LNCAP (cell line): Measurements from ENCODE around the gene RPA3.

Experiments used
- TF ChIP-seq, protein P1 (sequence below): fragments of 450-650 bp; IDR thresholded peaks from 2 replicates; pipeline ENCODE4 v1.5.1; 2017; ENCODE audit warnings: mild to moderate bottlenecking

Gene RPA3

DNA sequence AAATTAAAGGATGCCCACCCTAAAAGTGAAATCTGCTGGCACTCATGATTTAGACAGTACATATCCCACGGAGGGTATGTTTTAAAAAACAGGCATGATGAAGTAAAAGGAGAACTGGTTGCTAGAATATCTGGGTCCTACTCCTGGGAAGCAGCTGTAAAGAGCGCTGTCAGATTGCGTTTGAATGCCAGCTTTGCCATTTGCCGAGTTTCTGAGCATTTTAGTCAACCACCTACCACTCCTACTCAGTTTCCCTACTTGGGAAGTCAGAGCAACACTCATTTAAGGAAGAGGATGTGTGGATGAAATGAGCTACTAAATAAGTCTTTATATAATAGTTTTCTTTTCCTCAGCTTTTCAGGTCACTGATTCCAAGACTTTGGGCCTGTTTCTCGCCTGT, 79.0 kb downstream of the RPA3 start:
- TF ChIP-seq, protein P1, sequence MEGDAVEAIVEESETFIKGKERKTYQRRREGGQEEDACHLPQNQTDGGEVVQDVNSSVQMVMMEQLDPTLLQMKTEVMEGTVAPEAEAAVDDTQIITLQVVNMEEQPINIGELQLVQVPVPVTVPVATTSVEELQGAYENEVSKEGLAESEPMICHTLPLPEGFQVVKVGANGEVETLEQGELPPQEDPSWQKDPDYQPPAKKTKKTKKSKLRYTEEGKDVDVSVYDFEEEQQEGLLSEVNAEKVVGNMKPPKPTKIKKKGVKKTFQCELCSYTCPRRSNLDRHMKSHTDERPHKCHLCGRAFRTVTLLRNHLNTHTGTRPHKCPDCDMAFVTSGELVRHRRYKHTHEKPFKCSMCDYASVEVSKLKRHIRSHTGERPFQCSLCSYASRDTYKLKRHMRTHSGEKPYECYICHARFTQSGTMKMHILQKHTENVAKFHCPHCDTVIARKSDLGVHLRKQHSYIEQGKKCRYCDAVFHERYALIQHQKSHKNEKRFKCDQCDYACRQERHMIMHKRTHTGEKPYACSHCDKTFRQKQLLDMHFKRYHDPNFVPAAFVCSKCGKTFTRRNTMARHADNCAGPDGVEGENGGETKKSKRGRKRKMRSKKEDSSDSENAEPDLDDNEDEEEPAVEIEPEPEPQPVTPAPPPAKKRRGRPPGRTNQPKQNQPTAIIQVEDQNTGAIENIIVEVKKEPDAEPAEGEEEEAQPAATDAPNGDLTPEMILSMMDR, result no peak

DNA sequence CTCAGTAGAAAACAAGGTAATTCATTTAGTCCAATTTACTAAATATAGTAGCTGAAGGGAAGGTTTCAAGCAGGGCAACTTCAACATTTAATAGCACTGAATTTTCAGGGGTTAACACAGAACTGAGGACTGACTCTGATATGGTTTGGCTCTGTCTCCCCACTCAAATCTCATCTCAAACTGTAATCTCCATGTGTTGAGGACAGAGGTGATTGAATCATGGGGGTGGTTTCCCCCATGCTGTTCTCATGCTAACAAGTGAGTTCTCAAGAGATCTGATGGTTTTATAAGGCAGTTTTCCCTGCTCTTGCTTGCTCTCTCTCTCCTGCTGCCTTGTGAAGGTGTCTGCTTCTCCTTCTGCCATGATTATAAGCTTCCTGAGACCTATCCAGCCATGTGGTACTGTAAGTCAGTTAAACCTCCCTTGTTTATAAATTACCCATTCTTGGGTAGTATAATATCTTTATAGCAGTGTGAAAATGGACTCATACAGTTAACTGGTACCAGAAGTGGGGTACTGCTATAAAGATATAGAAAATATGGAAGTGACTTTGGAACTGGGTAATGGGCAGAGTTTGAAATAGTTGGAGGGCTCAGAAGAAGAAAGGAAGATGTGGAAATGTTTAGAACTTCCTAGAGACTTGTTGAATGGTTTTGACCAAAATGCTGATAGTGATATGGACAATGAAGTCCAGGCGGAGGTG, 87.6 kb downstream of the RPA3 start:
- TF ChIP-seq, protein P1, result no peak

GRCh38 chr7:7628476-7628875, 89.9 kb downstream of the RPA3 start:
- TF ChIP-seq, protein P1, result no peak

DNA sequence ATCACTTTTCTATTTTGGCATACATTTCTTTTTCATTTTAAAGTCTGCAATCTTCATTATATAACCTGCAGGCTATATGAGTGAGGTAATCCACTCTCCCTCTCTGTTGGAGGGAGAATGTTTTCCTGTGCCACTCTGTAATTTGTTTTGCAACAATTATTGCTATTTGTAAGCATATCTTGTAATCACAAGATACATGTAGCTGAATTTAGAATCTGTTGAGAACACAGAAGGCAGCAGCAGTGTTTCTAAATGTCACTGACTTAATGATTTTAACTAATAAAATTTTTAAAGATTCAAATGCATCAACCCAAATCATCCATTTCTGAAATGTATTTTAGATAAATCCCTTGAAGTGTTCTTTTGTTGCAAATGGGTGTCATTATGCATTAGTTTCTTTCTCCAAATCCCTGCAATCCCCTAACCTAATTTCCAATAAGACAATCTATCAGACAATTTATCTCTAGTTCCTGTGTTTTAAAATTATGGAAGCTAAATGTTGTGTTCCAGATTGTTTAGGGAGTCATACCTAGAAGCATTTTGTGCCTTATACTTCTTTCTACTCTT, 97.7 kb downstream of the RPA3 start:
- TF ChIP-seq, protein P1, result no peak

- TF ChIP-seq, protein P1, result no peak
Measured at GRCh38 chr7:7620236-7620635, 98.2 kb downstream of the RPA3 start.

DNA sequence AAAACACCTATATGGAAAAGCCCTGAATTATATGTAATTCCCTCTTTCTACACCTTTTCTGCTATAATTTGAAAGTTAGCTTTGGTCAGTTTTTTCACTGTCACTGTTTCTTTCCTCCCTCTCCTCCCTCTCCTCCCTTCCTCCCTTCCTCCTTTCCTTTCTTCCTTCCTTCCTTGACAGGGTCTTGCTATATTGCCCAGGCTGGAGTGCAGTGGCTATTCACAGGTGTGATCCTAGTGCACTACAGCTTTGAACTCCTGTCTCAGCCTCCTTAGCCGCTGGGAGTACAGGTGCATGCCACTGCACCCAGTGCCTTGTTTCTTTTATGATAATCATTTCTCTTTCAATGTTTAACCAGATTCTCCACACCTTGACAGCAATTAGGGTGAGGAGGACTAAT, 100.0 kb downstream of the RPA3 start:
- TF ChIP-seq, protein P1, result no peak

DNA sequence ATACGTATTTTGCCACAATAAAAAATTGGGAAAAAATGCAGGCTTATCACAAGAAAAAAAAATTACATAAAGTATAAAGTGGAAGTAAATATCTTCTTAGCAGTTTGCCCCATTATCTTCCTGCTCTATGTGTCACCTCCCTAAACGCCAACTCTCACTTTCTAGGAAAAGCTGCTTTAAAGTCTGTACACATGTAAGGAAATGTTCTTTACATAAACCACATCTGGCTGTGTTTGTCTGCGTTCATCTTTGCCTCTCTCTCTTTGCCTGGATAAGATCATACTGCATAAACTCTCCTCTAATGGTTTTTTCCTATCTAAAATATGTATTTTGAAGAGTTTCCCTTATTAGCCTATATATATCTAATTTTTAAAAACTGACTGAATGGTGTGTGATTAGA, 100.9 kb downstream of the RPA3 start:
- TF ChIP-seq, protein P1, result no peak
